SK-N-SH (cell line): ENCODE results near the gene KIAA0319L.

Experiments used
- CTCF ChIP-seq: fragments of 200-600 bp; sonication (generic); IDR thresholded peaks from 2 replicates; pipeline ENCODE4 v1.6.1; 2017; ENCODE audit warnings: antibody characterized with exemption, mild to moderate bottlenecking, moderate library complexity
- FOXM1 ChIP-seq: IDR thresholded peaks from 2 replicates; pipeline ENCODE4 v1.4.0; 2012; ENCODE audit warnings: low read depth, mild to moderate bottlenecking
- SMC3 ChIP-seq: IDR thresholded peaks from 2 replicates; pipeline ENCODE4 v1.6.1; 2012; ENCODE audit warnings: low read depth, low read length, improper control_type of control experiment

DNA sequence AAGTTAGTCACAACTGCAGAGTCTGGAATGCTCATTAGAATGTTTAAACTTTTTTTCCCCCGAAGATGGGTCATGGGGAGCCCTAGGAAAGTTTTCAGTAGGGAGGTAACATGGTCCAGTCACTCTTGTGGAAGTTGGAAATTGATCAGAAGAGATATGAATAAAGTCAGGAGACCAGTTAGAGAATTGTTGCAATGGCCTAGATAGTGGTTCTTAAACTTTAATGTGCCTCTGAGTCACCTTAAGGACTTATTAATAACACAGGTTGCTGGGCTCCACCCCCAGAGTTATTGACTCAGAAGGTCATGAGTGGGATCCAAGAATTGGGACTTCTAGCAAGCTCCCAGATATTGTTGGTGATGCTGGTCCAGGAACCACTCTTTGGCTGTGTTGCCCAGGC is 12.7 kb upstream of the KIAA0319L start:
- TF ChIP-seq CTCF (no peak), FOXM1 (no peak), SMC3 (no peak)
